A673 (cell line): ENCODE results near the gene CCL28. TPM values are rescaled to one million over a fixed set of nuclear protein-coding genes. Genes with fewer than 3 reads are reported as not detected.

Experiments
- BruUV-seq: library from RNA; stranded (reverse); fragments of 400-500 nt; replicated peaks from 2 replicates; lab custom pipeline; 2021; lab: Mats Ljungman, UMichigan
- CTCF ChIA-PET: fragments of 300-600 bp; sonication (Branson Sonifier 250); formaldehyde crosslinking; loops from one replicate; lab custom pipeline; 2022; ENCODE audit warnings: antibody characterized with exemption; lab: Charles Lee
- POLR2A ChIA-PET: fragments of 300-600 bp; sonication (Branson Sonifier 250); formaldehyde crosslinking; loops from one replicate; lab custom pipeline; 2022; ENCODE audit warnings: antibody characterized with exemption; ENCODE audit not compliant: low non-redundant PET; lab: Charles Lee
- DNase-seq: peaks from one replicate; pipeline ENCODE4 v3.0.0-alpha.2; 2015; ENCODE audit warnings: low spot score
- H3K27ac ChIP-seq: fragments of 200-600 bp; sonication (generic); 2 replicates; pipeline ENCODE4 v1.5.1; 2016; ENCODE audit warnings: mixed run types, low read depth, mild to moderate bottlenecking, mixed read lengths, antibody characterized with exemption, low read length; ENCODE audit not compliant: poor library complexity, severe bottlenecking
- H3K27me3 ChIP-seq: fragments of 200-600 bp; sonication (generic); replicated peaks from 2 replicates; pipeline ENCODE4 v1.6.1; 2017; ENCODE audit warnings: mixed run types, low read depth, mild to moderate bottlenecking, mixed read lengths, antibody characterized with exemption, low read length; ENCODE audit not compliant: insufficient read depth, poor library complexity
- H3K36me3 ChIP-seq: fragments of 200-600 bp; sonication (generic); 2 replicates; pipeline ENCODE4 v1.6.1; 2016; ENCODE audit warnings: mixed run types, mild to moderate bottlenecking, mixed read lengths, antibody characterized with exemption, low read length; ENCODE audit not compliant: insufficient read depth, poor library complexity, severe bottlenecking
- H3K4me1 ChIP-seq: fragments of 200-600 bp; sonication (generic); 2 replicates; pipeline ENCODE4 v1.6.1; 2017; ENCODE audit warnings: mixed run types, mild to moderate bottlenecking, mixed read lengths, antibody characterized with exemption, low read length; ENCODE audit not compliant: insufficient read depth, poor library complexity, severe bottlenecking
- H3K4me3 ChIP-seq: fragments of 200-600 bp; sonication (generic); 2 replicates; pipeline ENCODE4 v1.5.1; 2016; ENCODE audit warnings: low read depth, mixed run types, mild to moderate bottlenecking, mixed read lengths, low read length; ENCODE audit not compliant: poor library complexity, severe bottlenecking
- H3K9me3 ChIP-seq: fragments of 200-600 bp; sonication (generic); 2 replicates; pipeline ENCODE4 v1.6.1; 2016; ENCODE audit warnings: mixed run types, low read depth, mild to moderate bottlenecking, mixed read lengths, antibody characterized with exemption, low read length; ENCODE audit not compliant: poor library complexity, severe bottlenecking
- EZH2 ChIP-seq: fragments of 200-600 bp; sonication (generic); IDR thresholded peaks from 2 replicates; pipeline ENCODE4 v1.6.1; 2017; ENCODE audit warnings: borderline replicate concordance, low read depth, mild to moderate bottlenecking, mixed read lengths, antibody characterized with exemption, low read length; ENCODE audit not compliant: poor library complexity, severe bottlenecking
- intact Hi-C: fragments of 100-400 bp; cut with micrococcal nuclease; formaldehyde crosslinking; loops from one replicate; pipeline ENCODE4 v1.10.0; 2022; ENCODE audit not compliant: unreplicated experiment
- total RNA-seq: library from RNA; stranded (reverse); gene quantifications from 2 replicates; pipeline ENCODE4 v1.2.3, GENCODE V29; 2021
- TF ChIP-seq, protein P1 (sequence below): fragments of 300-800, 200-600 bp; sonication (generic); conservative IDR thresholded peaks from 2 replicates; pipeline ENCODE4 v1.5.1; 2017; ENCODE audit warnings: low read depth, mild to moderate bottlenecking, antibody characterized with exemption, low read length, moderate library complexity, mixed read lengths

The CCL28 gene
- total RNA-seq, 1 experiment from 2014 or later: 0.32 TPM

DNA sequence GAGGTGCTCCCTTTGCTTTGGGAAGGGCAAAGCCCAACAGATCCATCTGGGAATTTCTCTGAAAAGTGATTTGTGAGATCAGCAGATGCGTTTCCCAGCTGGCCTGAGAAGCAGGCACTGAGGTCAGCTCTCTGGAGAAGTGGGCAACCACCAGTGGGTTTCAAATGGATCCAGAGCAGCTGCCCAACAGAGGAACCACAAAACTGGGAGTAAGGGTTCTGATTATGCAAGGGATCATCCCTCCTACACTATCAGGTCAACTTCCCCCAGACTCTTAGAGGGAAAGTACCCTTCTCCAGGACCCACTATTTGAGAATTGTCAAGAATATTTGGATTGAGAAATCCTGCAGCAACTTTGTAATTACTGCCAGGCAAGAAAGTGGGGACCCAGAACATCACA lies 21.7 kb downstream of the CCL28 start:
- no TSS peak for BruUV-seq
- CTCF ChIA-PET: interaction anchor here (1.1 to 1.3 kb wide), 2 partner anchors 479 to 482 kb away, joined by 4 to 7 read pairs; no protein-coding TSS in a partner anchor
- no peaks in the 10 kb centered on the region for H3K4me1 ChIP-seq
- no peak overlapping the region for H3K27ac ChIP-seq
- intact Hi-C loops: no loop called here
- no peak overlapping the region for H3K4me3 ChIP-seq
- H3K9me3 ChIP-seq: no peaks in the 10 kb centered on the region
- TF ChIP-seq EZH2: no peak
- TF ChIP-seq, protein P1, sequence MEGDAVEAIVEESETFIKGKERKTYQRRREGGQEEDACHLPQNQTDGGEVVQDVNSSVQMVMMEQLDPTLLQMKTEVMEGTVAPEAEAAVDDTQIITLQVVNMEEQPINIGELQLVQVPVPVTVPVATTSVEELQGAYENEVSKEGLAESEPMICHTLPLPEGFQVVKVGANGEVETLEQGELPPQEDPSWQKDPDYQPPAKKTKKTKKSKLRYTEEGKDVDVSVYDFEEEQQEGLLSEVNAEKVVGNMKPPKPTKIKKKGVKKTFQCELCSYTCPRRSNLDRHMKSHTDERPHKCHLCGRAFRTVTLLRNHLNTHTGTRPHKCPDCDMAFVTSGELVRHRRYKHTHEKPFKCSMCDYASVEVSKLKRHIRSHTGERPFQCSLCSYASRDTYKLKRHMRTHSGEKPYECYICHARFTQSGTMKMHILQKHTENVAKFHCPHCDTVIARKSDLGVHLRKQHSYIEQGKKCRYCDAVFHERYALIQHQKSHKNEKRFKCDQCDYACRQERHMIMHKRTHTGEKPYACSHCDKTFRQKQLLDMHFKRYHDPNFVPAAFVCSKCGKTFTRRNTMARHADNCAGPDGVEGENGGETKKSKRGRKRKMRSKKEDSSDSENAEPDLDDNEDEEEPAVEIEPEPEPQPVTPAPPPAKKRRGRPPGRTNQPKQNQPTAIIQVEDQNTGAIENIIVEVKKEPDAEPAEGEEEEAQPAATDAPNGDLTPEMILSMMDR: no peak
- no peaks in the 10 kb centered on the region for H3K27me3 ChIP-seq
- POLR2A ChIA-PET: no interaction called here
- DNase-seq: no peak
- no peaks in the 10 kb centered on the region for H3K36me3 ChIP-seq

DNA sequence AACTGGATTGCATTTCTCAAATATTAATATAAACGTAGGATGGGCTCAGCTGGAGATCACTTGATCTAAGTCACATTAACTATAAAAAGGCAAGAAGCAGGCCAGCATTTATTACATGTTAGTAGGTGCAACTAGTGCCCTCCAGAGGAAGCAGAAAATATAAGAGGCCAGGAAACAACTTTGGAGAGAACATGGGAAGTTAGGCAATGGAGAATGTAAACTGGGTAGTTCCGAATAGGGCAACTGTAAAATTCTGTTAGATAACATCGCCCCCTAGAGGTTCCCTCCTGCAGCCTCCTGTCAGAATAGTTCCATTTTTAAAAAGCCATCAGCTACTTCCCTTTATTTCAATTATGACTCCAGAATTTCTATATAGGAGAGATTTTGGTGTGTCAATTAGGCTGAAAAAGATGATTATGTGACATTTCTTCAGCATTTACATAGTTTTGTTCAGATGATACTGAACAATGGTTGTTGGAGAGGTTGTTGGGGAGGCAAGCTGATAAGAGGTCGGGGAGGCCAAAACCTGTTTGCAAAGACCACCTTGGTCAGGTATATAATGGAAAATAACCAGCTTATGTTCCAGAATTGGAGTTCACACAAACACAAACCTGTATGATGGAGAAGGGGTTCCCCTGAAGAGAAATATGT lies 22.4 kb downstream of the CCL28 start:
- intact Hi-C loops: loop anchor here (1.0 to 10.0 kb wide), 5 partner anchors 83 to 483 kb away; no protein-coding TSS in a partner anchor
- Histone ChIP-seq H3K27ac (no peak overlapping the region), H3K36me3 (no peaks in the 10 kb centered on the region), H3K4me1 (no peaks in the 10 kb centered on the region), H3K4me3 (no peak overlapping the region), H3K9me3 (no peaks in the 10 kb centered on the region), H3K27me3 (no peaks in the 10 kb centered on the region)
- TF ChIP-seq, protein P1: peak; percentile 96
- TF ChIP-seq EZH2: no peak
- POLR2A ChIA-PET: no interaction called here
- CTCF ChIA-PET: interaction anchor here (0.6 to 1.3 kb wide), 6 partner anchors 13 to 566 kb away, joined by 3 to 7 read pairs (median 4); no protein-coding TSS in a partner anchor
- DNase-seq: peak; percentile 92
- no TSS peak for BruUV-seq

DNA sequence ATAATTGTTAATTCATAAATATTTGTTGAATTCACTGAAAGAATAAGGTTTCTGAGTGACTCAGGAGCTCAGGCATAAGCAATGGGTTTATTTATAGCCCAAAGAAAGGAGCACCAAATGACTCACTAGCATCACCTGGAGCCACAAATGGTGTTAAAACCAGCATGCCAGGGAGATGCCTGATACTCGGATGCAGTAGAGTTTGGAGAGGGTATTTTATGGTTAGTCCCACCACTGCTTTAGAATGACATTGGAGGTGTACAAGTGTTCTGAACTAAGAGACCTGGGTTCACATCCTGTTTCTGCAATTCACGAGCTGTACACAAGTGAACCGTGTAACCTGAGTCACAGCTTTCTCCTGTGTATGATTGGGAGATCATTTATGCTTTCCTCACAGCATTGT lies 25.2 kb downstream of the CCL28 start:
- no peak for DNase-seq
- intact Hi-C loops: loop anchor here (5.0 to 10.0 kb wide), 3 partner anchors 80 to 480 kb away; no protein-coding TSS in a partner anchor
- Histone ChIP-seq H3K27ac (no peak overlapping the region), H3K4me3 (no peak overlapping the region), H3K36me3 (no peaks in the 10 kb centered on the region), H3K27me3 (no peaks in the 10 kb centered on the region), H3K4me1 (no peaks in the 10 kb centered on the region), H3K9me3 (no peaks in the 10 kb centered on the region)
- TF ChIP-seq, protein P1: no peak
- TF ChIP-seq EZH2: no peak
- ChIA-PET CTCF (interaction anchor here (0.6 kb wide), 1 partner anchor 10 kb away, joined by 4 read pairs; no protein-coding TSS in a partner anchor), POLR2A (no interaction called here)
- BruUV-seq: no TSS peak
